NCI-H2107 (cell line): Measurements from ENCODE around the gene C8G.

Source experiments
- DNase-seq: peaks from one replicate; lab custom pipeline; 2025; lab: John Stamatoyannopoulos, UW

C8G gene

GRCh38 chr9:136983167-136983566, 38.1 kb downstream of the C8G start:
- DNase-seq: no peak

GRCh38 chr9:136983656-136984314, 38.7 kb downstream of the C8G start:
- no peak for DNase-seq

- no peak for DNase-seq
These were observed 39.5 kb downstream of the C8G start for GRCh38 chr9:136984464-136985026.

GRCh38 chr9:136985027-136985602, 40.1 kb downstream of the C8G start:
- DNase-seq: no peak

- no peak for DNase-seq
These were observed 40.8 kb downstream of the C8G start for GRCh38 chr9:136985853-136986252.

- no peak for DNase-seq
These were observed 43.8 kb downstream of the C8G start for GRCh38 chr9:136988872-136989271.

- no peak for DNase-seq
These were observed 45.3 kb downstream of the C8G start for GRCh38 chr9:136990242-136990911.

- DNase-seq: peak; percentile 73
These were observed 47.2 kb downstream of the C8G start, which contains the start of gene PAXX for GRCh38 chr9:136991993-136992818. TSS of gene PAXX (plus strand) at chr9:136992422. CDS start at chr9:136992444, 22 bp downstream.

- no peak for DNase-seq
These were observed 47.9 kb downstream of the C8G start for GRCh38 chr9:136992819-136993369.

- DNase-seq: no peak
These were observed 49.3 kb downstream of the C8G start for GRCh38 chr9:136994180-136994887.

GRCh38 chr9:136994888-136995230, 49.8 kb downstream of the C8G start:
- no peak for DNase-seq

GRCh38 chr9:136995362-136995761, 50.3 kb downstream of the C8G start:
- no peak for DNase-seq

GRCh38 chr9:136995772-136996311, 50.8 kb downstream of the C8G start:
- DNase-seq: no peak
